ENCODE results near the gene LRRC2. TPM values are rescaled to one million over a fixed set of nuclear protein-coding genes. Genes with fewer than 3 reads are reported as not detected.

Gene LRRC2
- total and polyA plus RNA-seq, 9 of the 15 experiments (the other 6 are each of a cell fraction or from before 2014, with no cell fraction given) = 0.01 to 0.04 (median 0.03) TPM; not detected in 5

DNA sequence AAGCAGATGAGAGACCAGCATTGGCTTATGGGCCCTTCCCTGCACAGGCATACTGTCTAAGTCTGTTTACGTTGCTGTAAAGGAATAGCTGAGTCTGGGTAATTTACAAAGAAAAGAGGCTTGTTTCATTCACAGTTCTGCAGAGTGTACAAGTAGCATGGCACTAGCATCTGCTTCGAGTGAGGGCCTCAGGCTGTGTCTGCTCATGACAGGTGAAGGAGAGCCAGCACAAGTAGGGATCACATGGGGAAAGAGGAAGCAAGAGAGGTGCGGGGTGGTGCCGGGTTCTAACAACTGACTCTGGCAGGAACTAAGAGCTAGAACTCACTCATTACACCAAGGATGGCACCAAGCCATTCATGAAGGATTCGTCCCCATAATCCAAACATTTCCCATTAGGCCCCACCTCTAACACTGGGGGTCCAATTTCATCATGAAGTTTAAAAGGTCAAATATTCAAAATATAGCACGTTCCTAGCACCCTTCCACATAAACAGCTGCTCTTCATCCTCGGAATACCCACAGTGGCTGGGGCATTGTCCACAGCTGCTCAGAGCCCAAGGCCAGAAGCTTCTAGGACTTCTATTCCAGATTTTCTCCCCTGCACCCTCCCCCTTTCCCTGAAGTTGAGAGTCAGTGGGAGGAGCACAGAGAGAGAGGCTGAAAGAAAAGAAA, 62.8 kb downstream of the LRRC2 start (continued):
- no peak for TF ChIP-seq RBM15 (IDR thresholded peaks at IDR 0.05; ENCODE audit: insufficient read depth, low read length)
- peak in 1 of 2 experiments; percentile 29; a peak in 1 of 4 replicates for TF ChIP-seq ZNF639 (CRISPR knock-in tag; conservative IDR thresholded peaks at IDR 0.05 in 1 of 2, IDR thresholded peaks at IDR 0.05 in 1 of 2)
- no peak for TF ChIP-seq VEZF1 (CRISPR knock-in tag; IDR thresholded peaks at IDR 0.05)
- TF ChIP-seq, protein P1, sequence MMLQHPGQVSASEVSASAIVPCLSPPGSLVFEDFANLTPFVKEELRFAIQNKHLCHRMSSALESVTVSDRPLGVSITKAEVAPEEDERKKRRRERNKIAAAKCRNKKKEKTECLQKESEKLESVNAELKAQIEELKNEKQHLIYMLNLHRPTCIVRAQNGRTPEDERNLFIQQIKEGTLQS (IDR thresholded peaks at IDR 0.05) = no peak
- TF ChIP-seq, protein P1 (CRISPR knock-in tag; conservative IDR thresholded peaks at IDR 0.05) = no peak
- no peak for TF ChIP-seq MAFF (IDR thresholded peaks at IDR 0.05; ENCODE audit: low read length)
- 0 out of 2 replicates have a peak, but pooled peaks have one; percentile 52 for TF ChIP-seq ELF4 (CRISPR knock-in tag; IDR thresholded peaks at IDR 0.05)
- no peak for TF ChIP-seq ZNF24 (IDR thresholded peaks at IDR 0.05)
- no peak for TF ChIP-seq MAZ (CRISPR knock-in tag; conservative IDR thresholded peaks at IDR 0.05 in 1 of 2, IDR thresholded peaks at IDR 0.05 in 1 of 2)
- TF ChIP-seq, protein P2, sequence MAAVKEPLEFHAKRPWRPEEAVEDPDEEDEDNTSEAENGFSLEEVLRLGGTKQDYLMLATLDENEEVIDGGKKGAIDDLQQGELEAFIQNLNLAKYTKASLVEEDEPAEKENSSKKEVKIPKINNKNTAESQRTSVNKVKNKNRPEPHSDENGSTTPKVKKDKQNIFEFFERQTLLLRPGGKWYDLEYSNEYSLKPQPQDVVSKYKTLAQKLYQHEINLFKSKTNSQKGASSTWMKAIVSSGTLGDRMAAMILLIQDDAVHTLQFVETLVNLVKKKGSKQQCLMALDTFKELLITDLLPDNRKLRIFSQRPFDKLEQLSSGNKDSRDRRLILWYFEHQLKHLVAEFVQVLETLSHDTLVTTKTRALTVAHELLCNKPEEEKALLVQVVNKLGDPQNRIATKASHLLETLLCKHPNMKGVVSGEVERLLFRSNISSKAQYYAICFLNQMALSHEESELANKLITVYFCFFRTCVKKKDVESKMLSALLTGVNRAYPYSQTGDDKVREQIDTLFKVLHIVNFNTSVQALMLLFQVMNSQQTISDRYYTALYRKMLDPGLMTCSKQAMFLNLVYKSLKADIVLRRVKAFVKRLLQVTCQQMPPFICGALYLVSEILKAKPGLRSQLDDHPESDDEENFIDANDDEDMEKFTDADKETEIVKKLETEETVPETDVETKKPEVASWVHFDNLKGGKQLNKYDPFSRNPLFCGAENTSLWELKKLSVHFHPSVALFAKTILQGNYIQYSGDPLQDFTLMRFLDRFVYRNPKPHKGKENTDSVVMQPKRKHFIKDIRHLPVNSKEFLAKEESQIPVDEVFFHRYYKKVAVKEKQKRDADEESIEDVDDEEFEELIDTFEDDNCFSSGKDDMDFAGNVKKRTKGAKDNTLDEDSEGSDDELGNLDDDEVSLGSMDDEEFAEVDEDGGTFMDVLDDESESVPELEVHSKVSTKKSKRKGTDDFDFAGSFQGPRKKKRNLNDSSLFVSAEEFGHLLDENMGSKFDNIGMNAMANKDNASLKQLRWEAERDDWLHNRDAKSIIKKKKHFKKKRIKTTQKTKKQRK (IDR thresholded peaks at IDR 0.05; ENCODE audit: borderline replicate concordance, low read depth, low read length) = no peak
- TF ChIP-seq TFAM (CRISPR knock-in tag; conservative IDR thresholded peaks at IDR 0.05) = no peak
- TF ChIP-seq DEAF1 (CRISPR knock-in tag; IDR thresholded peaks at IDR 0.05) = no peak
- no peak for TF ChIP-seq ETV5 (CRISPR knock-in tag; IDR thresholded peaks at IDR 0.05; ENCODE audit: low read depth)
- TF ChIP-seq PTTG1 (tag; IDR thresholded peaks at IDR 0.05; ENCODE audit: low read depth) = 0 out of 2 replicates have a peak, but pooled peaks have one; percentile 42
- no peak for TF ChIP-seq ZNF197 (CRISPR knock-in tag; IDR thresholded peaks at IDR 0.05; ENCODE audit: low read depth)
- 0 out of 2 replicates have a peak, but pooled peaks have one; percentile 19 for TF ChIP-seq USF1 (CRISPR knock-in tag; IDR thresholded peaks at IDR 0.05)
